ENCODE results near the gene BRAF.

DNA sequence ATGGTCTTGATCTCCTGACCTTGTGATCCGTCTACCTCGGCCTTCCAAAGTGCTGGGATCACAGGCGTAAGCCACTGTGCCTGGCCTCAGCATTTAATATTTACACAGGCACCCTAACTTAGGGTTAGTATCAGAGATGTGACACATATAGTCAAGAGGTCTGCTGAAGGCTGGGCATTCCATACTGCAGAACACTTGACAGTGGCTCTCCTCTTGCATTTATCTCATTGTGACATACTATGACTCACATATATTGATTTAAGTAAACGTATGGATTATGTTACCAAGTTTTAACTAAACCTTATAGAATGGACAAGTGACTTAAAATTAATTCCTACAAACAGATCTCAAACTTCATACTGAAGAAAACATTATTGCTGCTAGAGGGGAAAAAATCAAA is 36.6 kb downstream of the BRAF start:
- TF ChIP-seq, protein P1, sequence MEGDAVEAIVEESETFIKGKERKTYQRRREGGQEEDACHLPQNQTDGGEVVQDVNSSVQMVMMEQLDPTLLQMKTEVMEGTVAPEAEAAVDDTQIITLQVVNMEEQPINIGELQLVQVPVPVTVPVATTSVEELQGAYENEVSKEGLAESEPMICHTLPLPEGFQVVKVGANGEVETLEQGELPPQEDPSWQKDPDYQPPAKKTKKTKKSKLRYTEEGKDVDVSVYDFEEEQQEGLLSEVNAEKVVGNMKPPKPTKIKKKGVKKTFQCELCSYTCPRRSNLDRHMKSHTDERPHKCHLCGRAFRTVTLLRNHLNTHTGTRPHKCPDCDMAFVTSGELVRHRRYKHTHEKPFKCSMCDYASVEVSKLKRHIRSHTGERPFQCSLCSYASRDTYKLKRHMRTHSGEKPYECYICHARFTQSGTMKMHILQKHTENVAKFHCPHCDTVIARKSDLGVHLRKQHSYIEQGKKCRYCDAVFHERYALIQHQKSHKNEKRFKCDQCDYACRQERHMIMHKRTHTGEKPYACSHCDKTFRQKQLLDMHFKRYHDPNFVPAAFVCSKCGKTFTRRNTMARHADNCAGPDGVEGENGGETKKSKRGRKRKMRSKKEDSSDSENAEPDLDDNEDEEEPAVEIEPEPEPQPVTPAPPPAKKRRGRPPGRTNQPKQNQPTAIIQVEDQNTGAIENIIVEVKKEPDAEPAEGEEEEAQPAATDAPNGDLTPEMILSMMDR (conservative IDR thresholded peaks at IDR 0.05; ENCODE audit: low read depth, low read length): no peak
- TF ChIP-seq EZH2phosphoT487 (IDR thresholded peaks at IDR 0.05; ENCODE audit: borderline replicate concordance, low read length): no peak
- TF ChIP-seq EZH2 (IDR thresholded peaks at IDR 0.05; ENCODE audit: low read length, unreplicated experiment): no peak

Measured in PC-3 (cell line).